ENCODE results near the gene PTPN1. TPM values are rescaled to one million over a fixed set of nuclear protein-coding genes. Genes with fewer than 3 reads are reported as not detected.
"Not testable (repeated sequence)": the region's sequence is repeated elsewhere in the genome, so short reads cannot be mapped to it uniquely, and the experiment has no call there.

PTPN1 gene
- total RNA-seq, 1 experiment from 2014 or later: 63.0 TPM

- BruUV-seq (replicated peaks): TSS peak; percentile 53
- no peak for DNase-seq (ENCODE audit: unreplicated experiment)
- ChIA-PET POLR2A (interaction anchor here (0.7 to 20.5 kb wide), 16 partner anchors 8 to 259 kb away, joined by 3 to 480 read pairs (median 6); partner anchors contain the start of gene PTPN1), CTCF (interaction anchor here (0.6 to 2.1 kb wide), 9 partner anchors 8 to 345 kb away, joined by 3 to 8 read pairs (median 4); no protein-coding TSS in a partner anchor)
- H3K9me3 Mint-ChIP-seq (ENCODE audit: unreplicated experiment): no peaks in the 10 kb centered on the region
- peak overlapping the region; percentile 88 for H3K27ac Mint-ChIP-seq (ENCODE audit: low read depth, unreplicated experiment)
- H3K36me3 Mint-ChIP-seq (ENCODE audit: insufficient read depth, unreplicated experiment): no peaks in the 10 kb centered on the region
- no peak overlapping the region for H3K4me3 Mint-ChIP-seq (ENCODE audit: unreplicated experiment)
- no peak for TF ChIP-seq CTCF (IDR thresholded peaks at IDR 0.05; ENCODE audit: unreplicated experiment)
- intact Hi-C loops (cut with micrococcal nuclease): no loop called here
- H3K27me3 Mint-ChIP-seq (ENCODE audit: insufficient read depth, unreplicated experiment): no peaks in the 10 kb centered on the region
- peaks cover 30% of the 10 kb centered on the region for H3K4me1 Mint-ChIP-seq (ENCODE audit: insufficient read depth, unreplicated experiment)
These were observed 8.0 kb upstream of the PTPN1 start for GRCh38 chr20:50501972-50502745.

- Mint-ChIP-seq H3K27me3 (ENCODE audit: insufficient read depth, unreplicated experiment) (no peaks in the 10 kb centered on the region), H3K4me1 (ENCODE audit: insufficient read depth, unreplicated experiment) (peaks cover 27% of the 10 kb centered on the region), H3K9me3 (ENCODE audit: unreplicated experiment) (no peaks in the 10 kb centered on the region), H3K4me3 (ENCODE audit: unreplicated experiment) (no peak overlapping the region), H3K36me3 (ENCODE audit: insufficient read depth, unreplicated experiment) (no peaks in the 10 kb centered on the region), H3K27ac (ENCODE audit: low read depth, unreplicated experiment) (peak overlapping the region; percentile 88)
- POLR2A ChIA-PET: interaction anchor here (2.7 to 20.5 kb wide), 4 partner anchors 7 to 21 kb away, joined by 19 to 480 read pairs (median 259); partner anchors contain the start of gene PTPN1
- no peak for TF ChIP-seq CTCF (IDR thresholded peaks at IDR 0.05; ENCODE audit: unreplicated experiment)
- intact Hi-C loops (cut with micrococcal nuclease): no loop called here
- CTCF ChIA-PET: interaction anchor here (1.0 to 1.7 kb wide), 2 partner anchors 26 to 172 kb away, joined by 3 read pairs; no protein-coding TSS in a partner anchor
- DNase-seq (ENCODE audit: unreplicated experiment): no peak
- BruUV-seq (replicated peaks): no TSS peak
These were observed 5.9 kb upstream of the PTPN1 start for GRCh38 chr20:50504231-50504823.

DNA sequence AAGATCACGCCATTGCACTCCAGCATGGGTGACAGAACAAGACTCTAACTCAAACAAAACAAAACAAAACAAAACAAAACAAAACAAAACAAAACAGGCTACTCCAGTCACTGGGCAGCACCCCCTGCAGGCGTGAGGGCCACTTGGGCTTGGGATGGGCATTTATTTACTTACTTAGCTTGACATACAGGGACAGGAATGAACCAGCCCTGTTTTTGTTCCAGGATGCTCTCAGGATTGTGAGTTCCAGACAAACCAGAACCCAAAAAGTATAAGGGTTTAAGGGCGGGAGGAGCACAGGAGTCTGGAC, 4.0 kb upstream of the PTPN1 start:
- ChIA-PET CTCF (interaction anchor here (0.7 to 1.7 kb wide), 5 partner anchors 22 to 337 kb away, joined by 3 to 6 read pairs (median 4); no protein-coding TSS in a partner anchor), POLR2A (interaction anchor here (19.9 to 20.5 kb wide), 2 partner anchors 8 to 9 kb away, joined by 480 read pairs; partner anchors contain the start of gene PTPN1)
- Mint-ChIP-seq H3K4me1 (ENCODE audit: insufficient read depth, unreplicated experiment) (peaks cover 27% of the 10 kb centered on the region), H3K4me3 (ENCODE audit: unreplicated experiment) (no peak overlapping the region), H3K36me3 (ENCODE audit: insufficient read depth, unreplicated experiment) (no peaks in the 10 kb centered on the region), H3K9me3 (ENCODE audit: unreplicated experiment) (no peaks in the 10 kb centered on the region), H3K27ac (ENCODE audit: low read depth, unreplicated experiment) (no peak overlapping the region), H3K27me3 (ENCODE audit: insufficient read depth, unreplicated experiment) (no peaks in the 10 kb centered on the region)
- DNase-seq (ENCODE audit: unreplicated experiment): no peak
- BruUV-seq (replicated peaks): no TSS peak
- intact Hi-C loops (cut with micrococcal nuclease): no loop called here
- TF ChIP-seq CTCF (IDR thresholded peaks at IDR 0.05; ENCODE audit: unreplicated experiment): no peak

- H3K4me3 Mint-ChIP-seq (ENCODE audit: unreplicated experiment); H3K36me3 Mint-ChIP-seq (ENCODE audit: insufficient read depth, unreplicated experiment); intact Hi-C loops (cut with micrococcal nuclease); DNase-seq (ENCODE audit: unreplicated experiment); H3K9me3 Mint-ChIP-seq (ENCODE audit: unreplicated experiment); H3K27ac Mint-ChIP-seq (ENCODE audit: low read depth, unreplicated experiment); H3K27me3 Mint-ChIP-seq (ENCODE audit: insufficient read depth, unreplicated experiment); BruUV-seq (replicated peaks): not testable (repeated sequence)
- POLR2A ChIA-PET: interaction anchor here (0.7 to 19.9 kb wide), 5 partner anchors 11 to 392 kb away, joined by 3 to 480 read pairs (median 108); no protein-coding TSS in a partner anchor
- H3K4me1 Mint-ChIP-seq (ENCODE audit: insufficient read depth, unreplicated experiment): peaks cover 25% of the 10 kb centered on the region
- CTCF ChIA-PET: interaction anchor here (0.7 kb wide), 1 partner anchor 18 kb away, joined by 4 read pairs; no protein-coding TSS in a partner anchor
These were observed 2.4 kb upstream of the PTPN1 start for GRCh38 chr20:50507745-50508144.

All from MCF 10A (cell line).